NB4 (cell line): Measurements from ENCODE around the gene PSMB9.

Experiments
- DNase-seq: peaks from one replicate; pipeline ENCODE4 v3.0.0; 2010; ENCODE audit warnings: low read depth
- H3K4me3 ChIP-seq: one replicate; pipeline ENCODE4 v1.5.1; 2011; ENCODE audit warnings: mild to moderate bottlenecking, low read depth, low read length, moderate library complexity
- MYC ChIP-seq: IDR thresholded peaks from 2 replicates; pipeline ENCODE4 v1.6.1; 2011; ENCODE audit warnings: low read depth, low read length
- POLR2A ChIP-seq: IDR thresholded peaks from 2 replicates; pipeline ENCODE4 v1.6.1; 2011; ENCODE audit warnings: mild to moderate bottlenecking; ENCODE audit not compliant: insufficient read length; ENCODE audit errors: extremely low read depth
- TF ChIP-seq, protein P1 (sequence below): IDR thresholded peaks from one replicate; pipeline ENCODE4 v1.5.1; 2012; ENCODE audit warnings: low read depth, low read length
- TF ChIP-seq, protein P2 (sequence below): IDR thresholded peaks from 2 replicates; pipeline ENCODE4 v1.6.1; 2011; ENCODE audit warnings: low read depth, low read length

Gene PSMB9

GRCh38 chr6:32842690-32843089 lies 11.3 kb upstream of the PSMB9 start:
- peak overlapping the region; percentile 87 for H3K4me3 ChIP-seq
- no peak for DNase-seq
- TF ChIP-seq, protein P1, sequence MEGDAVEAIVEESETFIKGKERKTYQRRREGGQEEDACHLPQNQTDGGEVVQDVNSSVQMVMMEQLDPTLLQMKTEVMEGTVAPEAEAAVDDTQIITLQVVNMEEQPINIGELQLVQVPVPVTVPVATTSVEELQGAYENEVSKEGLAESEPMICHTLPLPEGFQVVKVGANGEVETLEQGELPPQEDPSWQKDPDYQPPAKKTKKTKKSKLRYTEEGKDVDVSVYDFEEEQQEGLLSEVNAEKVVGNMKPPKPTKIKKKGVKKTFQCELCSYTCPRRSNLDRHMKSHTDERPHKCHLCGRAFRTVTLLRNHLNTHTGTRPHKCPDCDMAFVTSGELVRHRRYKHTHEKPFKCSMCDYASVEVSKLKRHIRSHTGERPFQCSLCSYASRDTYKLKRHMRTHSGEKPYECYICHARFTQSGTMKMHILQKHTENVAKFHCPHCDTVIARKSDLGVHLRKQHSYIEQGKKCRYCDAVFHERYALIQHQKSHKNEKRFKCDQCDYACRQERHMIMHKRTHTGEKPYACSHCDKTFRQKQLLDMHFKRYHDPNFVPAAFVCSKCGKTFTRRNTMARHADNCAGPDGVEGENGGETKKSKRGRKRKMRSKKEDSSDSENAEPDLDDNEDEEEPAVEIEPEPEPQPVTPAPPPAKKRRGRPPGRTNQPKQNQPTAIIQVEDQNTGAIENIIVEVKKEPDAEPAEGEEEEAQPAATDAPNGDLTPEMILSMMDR: no peak
- no peak for TF ChIP-seq POLR2A
- TF ChIP-seq, protein P2, sequence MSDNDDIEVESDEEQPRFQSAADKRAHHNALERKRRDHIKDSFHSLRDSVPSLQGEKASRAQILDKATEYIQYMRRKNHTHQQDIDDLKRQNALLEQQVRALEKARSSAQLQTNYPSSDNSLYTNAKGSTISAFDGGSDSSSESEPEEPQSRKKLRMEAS: no peak
- no peak for TF ChIP-seq MYC

DNA sequence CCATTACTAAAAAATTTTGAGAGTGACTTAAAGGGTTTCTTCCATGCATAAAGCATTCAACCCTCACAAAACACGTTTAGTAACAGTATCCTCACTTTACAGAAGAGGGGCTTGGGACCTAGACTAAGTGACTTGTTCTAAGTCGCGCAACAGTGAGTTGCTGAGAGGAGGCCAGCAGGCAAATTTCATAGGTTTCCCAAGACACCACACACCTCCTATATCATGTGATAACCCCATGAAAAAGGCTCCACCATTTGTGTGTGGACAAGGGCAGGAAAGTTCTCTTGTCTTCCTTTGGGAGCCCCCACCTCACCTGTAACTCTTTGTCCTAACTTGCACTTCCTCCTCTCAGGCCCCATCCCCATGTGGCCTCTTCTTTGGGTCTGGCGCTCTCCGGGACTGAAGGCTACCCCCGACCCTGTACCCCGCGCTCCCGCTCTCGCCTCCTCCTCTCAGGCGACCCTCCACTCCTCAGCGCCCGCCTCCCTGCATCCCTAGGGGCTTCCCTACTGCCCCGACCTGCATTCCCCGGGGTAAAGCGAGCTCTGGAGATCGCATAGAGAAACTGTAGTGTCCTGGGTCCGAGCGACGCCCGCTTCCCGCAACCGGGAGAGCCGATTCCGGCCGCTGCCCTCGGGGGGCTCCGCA lies 10.5 kb upstream of the PSMB9 start:
- DNase-seq: peak; percentile 46
- H3K4me3 ChIP-seq: peak overlapping the region; percentile 87
- TF ChIP-seq MYC: peak; percentile 72
- TF ChIP-seq, protein P2: peak; percentile 46
- TF ChIP-seq, protein P1: no peak

DNA sequence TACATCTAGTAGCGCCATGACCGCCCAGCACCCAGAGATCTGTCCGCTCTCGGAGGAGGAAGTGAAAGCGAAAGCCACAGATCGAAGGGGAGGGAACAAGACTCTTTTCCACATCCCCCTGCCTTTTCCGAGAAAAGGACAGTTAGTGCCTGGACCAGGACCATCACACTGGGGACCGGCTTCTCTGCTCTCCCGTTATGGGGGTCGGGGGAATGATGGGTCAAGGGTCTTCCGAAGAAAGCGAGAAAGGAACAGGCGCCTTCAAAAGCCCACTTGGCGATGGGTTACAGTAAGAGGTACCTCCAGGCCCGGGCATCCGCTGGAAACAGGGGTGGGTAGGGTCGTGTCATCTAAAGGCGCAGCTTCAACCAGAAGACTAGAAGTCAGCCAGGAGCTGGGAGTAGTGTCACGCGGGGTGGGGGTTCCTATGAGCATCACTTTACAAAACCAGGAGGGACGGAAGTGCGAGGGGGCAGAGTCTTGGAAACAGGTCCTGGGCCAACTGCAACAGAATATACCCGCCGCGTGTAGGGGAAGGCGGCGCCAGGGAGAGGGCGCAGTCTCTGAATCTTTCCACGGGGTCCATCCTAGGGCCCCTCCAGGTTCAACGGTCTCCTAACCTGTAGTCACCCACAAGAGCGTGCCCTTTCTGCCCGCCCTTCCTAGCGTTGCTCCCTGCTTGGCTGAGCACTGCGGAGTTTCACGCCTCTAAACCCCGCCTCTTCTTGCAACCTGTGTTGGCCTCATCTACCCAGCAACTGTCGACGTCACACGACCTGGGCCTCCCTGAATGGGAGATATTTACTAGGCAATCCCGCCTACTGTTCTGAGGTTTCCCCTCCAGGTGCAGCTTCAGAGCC lies 9.8 kb upstream of the PSMB9 start, which contains the start of gene PSMB8:
Gene PSMB8, minus strand, starts transcription at position 69 of the 860 bp plus-strand sequence. Its CDS starts 51 bp downstream, at position 18.
- TF ChIP-seq POLR2A (peak; percentile 80), MYC (peak; percentile 71)
- TF ChIP-seq, protein P1: no peak
- TF ChIP-seq, protein P2: 0 out of 2 replicates have a peak, but pooled peaks have one; percentile 59
- peak; percentile 96 for DNase-seq
- H3K4me3 ChIP-seq: peak within 1 kb of the TSS; percentile 87

GRCh38 chr6:32844839-32845383 lies 9.1 kb upstream of the PSMB9 start:
- no peak for DNase-seq
- peak overlapping the region; percentile 87 for H3K4me3 ChIP-seq
- TF ChIP-seq, protein P1: no peak
- TF ChIP-seq POLR2A: peak; percentile 68
- TF ChIP-seq, protein P2: no peak; the same call in 1 of the 2 replicates

GRCh38 chr6:32845384-32845884 lies 8.6 kb upstream of the PSMB9 start:
- DNase-seq: peak; percentile 76
- peak overlapping the region; percentile 87 for H3K4me3 ChIP-seq
- TF ChIP-seq POLR2A: no peak
- TF ChIP-seq, protein P2: peak; percentile 42
- peak; percentile 54; the same call in 1 of the 2 replicates for TF ChIP-seq MYC
- TF ChIP-seq, protein P1: no peak
